ENCODE measurements around the gene CDHR1. TPM values are rescaled to one million over a fixed set of nuclear protein-coding genes. Genes with fewer than 3 reads are reported as not detected.
A peak's percentile ranks its signal among the peaks of the same experiment; 100 is the strongest.

The CDHR1 gene
- total RNA-seq, 1 experiment from 2014 or later: 5.0 TPM

GRCh38 chr10:84200537-84201243 lies 6.4 kb downstream of the CDHR1 start:
- ChIA-PET POLR2A (no interaction called here), CTCF (interaction anchor here (1.0 to 9.2 kb wide), 5 partner anchors 14 to 141 kb away, joined by 4 to 75 read pairs (median 6); no protein-coding TSS in a partner anchor)
- no peak overlapping the region for H3K27ac Mint-ChIP-seq
- DNase-seq (ENCODE audit: low spot score) (no peak), ATAC-seq (no peak)
- no peak for TF ChIP-seq CREM (CRISPR knock-in tag; IDR thresholded peaks at IDR 0.05)
- no peak for TF ChIP-seq RELA (CRISPR knock-in tag; IDR thresholded peaks at IDR 0.05; ENCODE audit: borderline replicate concordance)
- TF ChIP-seq ELF4 (CRISPR knock-in tag; IDR thresholded peaks at IDR 0.05; ENCODE audit: low read depth): no peak
- no peak for TF ChIP-seq USF2 (CRISPR knock-in tag; IDR thresholded peaks at IDR 0.05)
- TF ChIP-seq TP53 (CRISPR knock-in tag; IDR thresholded peaks at IDR 0.05): no peak
- no peak for TF ChIP-seq ZNF138 (CRISPR knock-in tag; conservative IDR thresholded peaks at IDR 0.05)
- no peak for TF ChIP-seq ATF2 (CRISPR knock-in tag; IDR thresholded peaks at IDR 0.05; ENCODE audit: borderline replicate concordance, low read depth)
- no peak for TF ChIP-seq TEAD4 (CRISPR knock-in tag; IDR thresholded peaks at IDR 0.05)
- no peak for TF ChIP-seq HMGA2 (CRISPR knock-in tag; IDR thresholded peaks at IDR 0.05)
- TF ChIP-seq NR1H2 (CRISPR knock-in tag; IDR thresholded peaks at IDR 0.05): no peak
- TF ChIP-seq FOXP4 (CRISPR knock-in tag; IDR thresholded peaks at IDR 0.05): no peak
- TF ChIP-seq CDX4 (CRISPR knock-in tag; IDR thresholded peaks at IDR 0.05; ENCODE audit: borderline replicate concordance): no peak
- no peak for TF ChIP-seq ATF1 (CRISPR knock-in tag; IDR thresholded peaks at IDR 0.05)
- no peak for TF ChIP-seq MXD4 (CRISPR knock-in tag; IDR thresholded peaks at IDR 0.05; ENCODE audit: borderline replicate concordance)
- TF ChIP-seq SMAD4 (CRISPR knock-in tag; IDR thresholded peaks at IDR 0.05): no peak
- TF ChIP-seq E2F4 (CRISPR knock-in tag; IDR thresholded peaks at IDR 0.05; ENCODE audit: borderline replicate concordance, low read depth): no peak
- TF ChIP-seq ZBTB43 (CRISPR knock-in tag; IDR thresholded peaks at IDR 0.05): no peak
- H3K36me3 Mint-ChIP-seq: no peaks in the 10 kb centered on the region
- peaks cover 5% of the 10 kb centered on the region; the same call in 1 of the 2 replicates for H3K4me1 Mint-ChIP-seq
- H3K9me3 Mint-ChIP-seq: no peaks in the 10 kb centered on the region
- H3K27me3 Mint-ChIP-seq (ENCODE audit: low read depth): peaks cover 20% of the 10 kb centered on the region
- no peak overlapping the region for H3K4me3 Mint-ChIP-seq

GRCh38 chr10:84201244-84201606 lies 6.9 kb downstream of the CDHR1 start:
- ChIA-PET POLR2A (interaction anchor here (0.6 kb wide), 1 partner anchor 175 kb away, joined by 4 read pairs; no protein-coding TSS in a partner anchor), CTCF (interaction anchor here (1.0 to 9.2 kb wide), 8 partner anchors 13 to 142 kb away, joined by 3 to 75 read pairs (median 6); partner anchors contain the start of gene GHITM)
- TF ChIP-seq JAZF1 (CRISPR knock-in tag; IDR thresholded peaks at IDR 0.05) (no peak), AR (CRISPR knock-in tag; IDR thresholded peaks at IDR 0.05) (no peak)
- no peak overlapping the region for H3K4me3 Mint-ChIP-seq
- peaks cover 15% of the 10 kb centered on the region for H3K27me3 Mint-ChIP-seq (ENCODE audit: low read depth)
- DNase-seq (ENCODE audit: low spot score): no peak
- peak; percentile 60 for ATAC-seq
- no peaks in the 10 kb centered on the region for H3K36me3 Mint-ChIP-seq
- no peaks in the 10 kb centered on the region; the same call in 1 of the 2 replicates for H3K4me1 Mint-ChIP-seq
- no peaks in the 10 kb centered on the region for H3K9me3 Mint-ChIP-seq
- no peak overlapping the region for H3K27ac Mint-ChIP-seq

Data from WTC11 (cell line).